Neural progenitor cell (in vitro differentiated cells): ENCODE measurements around the gene C1QTNF6.

ENCODE experiments used
- EZH2 ChIP-seq: fragments of 200-600 bp; sonication (generic); IDR thresholded peaks from 2 replicates; pipeline ENCODE4 v1.6.1; 2017; ENCODE audit warnings: antibody characterized with exemption, mild to moderate bottlenecking, moderate library complexity
- EZH2phosphoT487 ChIP-seq: fragments of 200-600 bp; sonication (generic); IDR thresholded peaks from 2 replicates; pipeline ENCODE4 v1.6.1; 2017; ENCODE audit warnings: antibody characterized with exemption
- TF ChIP-seq, protein P1 (sequence below): fragments of 200-600 bp; sonication (generic); IDR thresholded peaks from 2 replicates; pipeline ENCODE4 v1.5.1; 2017; ENCODE audit warnings: antibody characterized with exemption, mild to moderate bottlenecking

DNA sequence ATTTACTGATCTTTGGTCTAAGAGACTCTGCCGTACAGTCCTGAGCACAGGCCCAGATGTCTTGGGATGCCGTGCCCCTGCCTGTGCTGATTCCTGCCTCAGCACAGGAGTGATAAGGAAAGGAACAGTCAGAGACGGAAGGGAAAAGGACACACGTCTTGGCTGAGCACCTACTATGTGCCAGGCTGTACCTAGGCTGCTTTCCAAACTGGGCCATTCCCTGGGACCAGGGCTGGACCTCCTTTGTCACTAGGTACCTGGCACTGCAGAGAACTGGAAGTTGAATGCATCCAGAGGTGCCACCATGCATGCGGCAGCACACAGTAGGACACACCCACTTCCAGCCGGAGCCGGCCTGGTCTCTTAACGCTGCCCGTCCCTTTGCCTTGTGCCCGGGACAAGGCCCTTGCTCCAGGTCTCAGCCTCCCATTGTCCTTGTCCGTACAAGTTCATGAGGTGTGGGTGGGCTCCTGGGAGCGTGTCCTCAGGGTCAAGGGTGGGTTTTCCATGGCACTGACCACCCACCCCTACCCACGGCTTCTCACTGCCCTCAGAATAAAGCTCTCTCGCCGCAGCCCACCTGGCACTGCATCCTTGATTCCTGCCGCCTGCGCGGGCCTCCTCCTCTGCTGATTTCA, 25.3 kb upstream of the C1QTNF6 start:
- TF ChIP-seq, protein P1, sequence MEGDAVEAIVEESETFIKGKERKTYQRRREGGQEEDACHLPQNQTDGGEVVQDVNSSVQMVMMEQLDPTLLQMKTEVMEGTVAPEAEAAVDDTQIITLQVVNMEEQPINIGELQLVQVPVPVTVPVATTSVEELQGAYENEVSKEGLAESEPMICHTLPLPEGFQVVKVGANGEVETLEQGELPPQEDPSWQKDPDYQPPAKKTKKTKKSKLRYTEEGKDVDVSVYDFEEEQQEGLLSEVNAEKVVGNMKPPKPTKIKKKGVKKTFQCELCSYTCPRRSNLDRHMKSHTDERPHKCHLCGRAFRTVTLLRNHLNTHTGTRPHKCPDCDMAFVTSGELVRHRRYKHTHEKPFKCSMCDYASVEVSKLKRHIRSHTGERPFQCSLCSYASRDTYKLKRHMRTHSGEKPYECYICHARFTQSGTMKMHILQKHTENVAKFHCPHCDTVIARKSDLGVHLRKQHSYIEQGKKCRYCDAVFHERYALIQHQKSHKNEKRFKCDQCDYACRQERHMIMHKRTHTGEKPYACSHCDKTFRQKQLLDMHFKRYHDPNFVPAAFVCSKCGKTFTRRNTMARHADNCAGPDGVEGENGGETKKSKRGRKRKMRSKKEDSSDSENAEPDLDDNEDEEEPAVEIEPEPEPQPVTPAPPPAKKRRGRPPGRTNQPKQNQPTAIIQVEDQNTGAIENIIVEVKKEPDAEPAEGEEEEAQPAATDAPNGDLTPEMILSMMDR = no peak
- no peak for TF ChIP-seq EZH2phosphoT487
- TF ChIP-seq EZH2 = no peak
